Activated CD8-positive, alpha-beta memory T cell treated with anti-CD3 and anti-CD28 coated beads, Interleukin-2, amount 50 U/mL, for 48 hours (primary cell): ENCODE results near the gene TGFBR3L.

ENCODE experiments used
- DNase-seq: peaks from one replicate; pipeline ENCODE4 v3.0.0-alpha.2; 2020

The TGFBR3L gene

GRCh38 chr19:7914598-7915045 lies at the start of gene TGFBR3L:
Gene TGFBR3L (plus strand): TSS chr19:7914830.
- no peak for DNase-seq

GRCh38 chr19:7865262-7865911 lies 49.2 kb upstream of the TGFBR3L start:
- DNase-seq, result no peak

GRCh38 chr19:7866399-7867091 lies 48.1 kb upstream of the TGFBR3L start:
- no peak for DNase-seq

- no peak for DNase-seq
Measured at GRCh38 chr19:7867092-7867844, 47.4 kb upstream of the TGFBR3L start.

DNA sequence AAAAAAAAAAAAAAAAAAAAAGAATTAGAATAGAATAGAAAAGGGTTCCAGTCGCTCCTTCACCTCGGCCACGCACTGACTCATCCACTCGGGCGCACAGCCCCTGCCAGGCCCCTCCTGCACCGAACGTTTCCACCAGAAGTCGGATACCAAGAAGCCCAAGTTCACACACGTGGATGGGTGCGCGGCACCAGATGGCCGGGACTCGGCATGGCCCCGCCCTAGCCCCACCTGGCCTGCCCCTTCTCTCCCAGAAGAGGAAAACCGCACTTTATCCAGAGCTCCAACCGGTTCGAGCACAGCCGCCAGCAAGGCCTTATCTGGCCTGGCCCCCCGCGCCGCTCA lies 46.3 kb upstream of the TGFBR3L start:
- no peak for DNase-seq

- DNase-seq, result peak; percentile 88
Measured at GRCh38 chr19:7868671-7869452, 45.8 kb upstream of the TGFBR3L start.

DNA sequence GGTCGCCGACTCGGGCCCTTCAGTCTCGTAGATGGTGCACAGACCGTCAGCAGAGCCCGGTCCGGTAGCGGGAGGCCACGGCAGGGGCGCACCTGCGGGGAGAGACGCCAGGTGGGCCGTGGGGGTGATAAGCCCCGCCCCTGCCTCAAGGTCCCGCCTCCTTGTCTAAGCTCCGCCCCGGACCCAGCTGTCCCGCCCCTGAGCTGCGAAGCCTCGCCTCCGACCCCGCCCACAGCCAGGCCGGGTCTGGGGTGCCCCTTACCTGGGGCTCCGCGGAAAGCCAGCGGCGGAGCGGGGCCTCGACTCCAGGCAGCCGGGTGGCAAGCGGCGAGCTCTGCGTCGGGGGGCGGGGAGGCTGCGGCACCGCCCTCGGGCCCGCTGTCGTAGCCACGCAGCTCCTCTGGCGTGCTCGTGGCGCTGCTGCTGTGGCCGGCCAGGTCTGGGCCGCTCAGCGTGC lies 45.1 kb upstream of the TGFBR3L start:
- peak; percentile 93 for DNase-seq

DNA sequence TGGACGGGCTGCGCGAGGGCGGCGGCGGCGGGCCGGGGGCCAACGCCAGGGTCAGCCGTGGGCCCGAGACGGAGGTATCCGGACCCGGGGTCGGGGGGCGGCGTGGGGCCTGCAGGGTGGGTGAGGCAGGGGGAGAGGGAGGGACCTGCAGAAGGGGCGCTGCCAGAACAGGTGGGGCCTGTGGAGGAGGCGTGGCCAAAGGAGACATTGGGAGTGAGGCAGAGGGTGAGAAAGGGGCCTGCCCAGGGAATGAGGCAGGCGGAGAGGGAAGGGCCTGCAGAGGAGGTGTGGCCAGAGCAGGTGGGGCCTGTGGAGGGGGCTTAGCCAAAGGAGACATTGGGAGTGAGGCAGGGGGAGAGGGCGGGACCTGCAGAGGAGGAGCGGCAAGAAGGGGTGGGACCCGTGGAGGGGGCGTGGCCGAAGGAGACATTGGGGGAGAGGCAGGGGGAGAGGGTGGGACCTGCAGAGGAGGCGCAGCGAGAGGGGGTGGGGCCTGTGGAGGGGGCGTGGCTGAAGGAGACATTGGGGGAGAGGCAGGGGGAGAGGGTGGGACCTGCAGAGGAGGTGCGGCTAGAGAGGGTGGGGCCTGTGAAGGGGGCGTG lies 44.6 kb upstream of the TGFBR3L start:
- peak; percentile 74 for DNase-seq

GRCh38 chr19:7870571-7871436 lies 43.8 kb upstream of the TGFBR3L start:
- DNase-seq, result peak; percentile 82

DNA sequence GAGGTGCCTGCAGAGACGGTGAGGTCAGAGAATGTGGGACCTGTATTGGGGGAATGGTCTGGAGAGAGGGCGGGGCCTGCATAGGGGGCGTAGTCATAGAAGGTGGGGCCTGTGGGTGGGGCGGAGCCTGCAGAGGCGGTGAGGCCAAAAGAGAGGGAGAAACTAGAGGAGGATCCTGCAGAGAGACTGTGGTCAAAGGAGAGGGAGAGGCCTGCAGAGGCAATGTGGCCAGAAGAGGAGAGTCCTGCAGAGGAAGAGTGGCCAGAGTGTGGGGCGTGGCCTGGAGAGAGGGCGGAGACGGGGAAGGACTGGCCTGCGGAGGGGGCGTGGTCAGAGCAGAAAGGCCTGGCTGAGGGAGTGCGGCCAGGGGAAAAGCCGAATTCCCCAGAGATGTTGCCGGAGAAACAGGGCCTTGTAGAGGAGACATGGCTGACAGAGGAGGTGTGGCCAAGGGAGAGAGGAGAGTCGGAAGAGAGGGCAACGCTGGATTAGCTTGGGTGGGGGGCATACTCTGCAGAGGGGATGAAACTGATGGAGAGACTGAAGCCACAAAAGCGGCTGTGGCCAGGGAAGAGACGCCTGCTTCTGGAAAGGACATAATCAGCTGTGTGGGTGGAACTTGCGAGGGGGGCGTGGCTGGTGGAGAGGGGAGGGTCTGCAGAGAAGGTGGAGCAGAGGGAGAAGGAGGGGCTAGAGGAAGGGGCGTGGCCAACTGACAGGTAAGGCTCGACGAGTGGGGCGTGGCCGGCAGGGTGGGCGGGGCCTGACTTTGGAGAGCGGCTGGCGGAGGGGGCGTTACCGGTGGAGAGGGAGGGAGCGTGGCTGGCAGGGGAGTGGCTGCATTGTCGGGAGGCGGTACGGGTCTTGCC lies 43.0 kb upstream of the TGFBR3L start:
- DNase-seq, result peak; percentile 93

GRCh38 chr19:7872306-7873204 lies 42.1 kb upstream of the TGFBR3L start:
- DNase-seq, result no peak

- DNase-seq, result no peak
Measured at GRCh38 chr19:7873304-7874075, 41.1 kb upstream of the TGFBR3L start.

GRCh38 chr19:7874076-7874896 lies 40.3 kb upstream of the TGFBR3L start, which contains the start of gene PRR36:
Gene PRR36 (minus strand): TSS chr19:7874390. CDS start chr19:7873689, 701 bp downstream.
- DNase-seq, result no peak

- no peak for DNase-seq
Measured at GRCh38 chr19:7874897-7875273, 39.7 kb upstream of the TGFBR3L start.

DNA sequence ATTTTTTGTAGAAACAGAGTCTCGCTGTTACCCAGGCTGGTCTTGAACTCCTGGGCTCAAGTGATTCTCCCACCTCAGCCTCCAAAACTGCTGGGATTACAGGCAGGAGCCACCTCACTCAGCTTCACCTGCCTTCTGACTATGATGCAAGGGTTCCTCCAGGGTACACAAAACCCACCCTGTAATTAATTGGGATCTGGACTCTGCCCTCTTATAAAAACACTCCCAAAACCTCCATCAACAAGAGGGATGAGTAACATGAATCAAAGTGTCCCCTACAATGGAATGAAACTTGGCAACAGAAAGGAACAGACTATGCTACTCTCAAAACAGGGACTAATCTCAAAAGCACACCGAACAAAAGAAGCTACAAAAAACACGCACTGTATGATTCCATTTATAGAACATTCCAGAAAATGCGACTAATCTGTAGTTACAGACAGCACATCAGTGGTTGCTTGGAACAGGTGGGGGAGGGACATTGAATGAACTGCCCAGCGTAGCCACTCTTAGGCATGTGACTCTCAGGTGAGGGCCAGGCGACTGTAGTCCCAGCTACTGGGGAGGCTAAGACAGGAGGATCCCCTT lies 37.3 kb upstream of the TGFBR3L start:
- no peak for DNase-seq

DNA sequence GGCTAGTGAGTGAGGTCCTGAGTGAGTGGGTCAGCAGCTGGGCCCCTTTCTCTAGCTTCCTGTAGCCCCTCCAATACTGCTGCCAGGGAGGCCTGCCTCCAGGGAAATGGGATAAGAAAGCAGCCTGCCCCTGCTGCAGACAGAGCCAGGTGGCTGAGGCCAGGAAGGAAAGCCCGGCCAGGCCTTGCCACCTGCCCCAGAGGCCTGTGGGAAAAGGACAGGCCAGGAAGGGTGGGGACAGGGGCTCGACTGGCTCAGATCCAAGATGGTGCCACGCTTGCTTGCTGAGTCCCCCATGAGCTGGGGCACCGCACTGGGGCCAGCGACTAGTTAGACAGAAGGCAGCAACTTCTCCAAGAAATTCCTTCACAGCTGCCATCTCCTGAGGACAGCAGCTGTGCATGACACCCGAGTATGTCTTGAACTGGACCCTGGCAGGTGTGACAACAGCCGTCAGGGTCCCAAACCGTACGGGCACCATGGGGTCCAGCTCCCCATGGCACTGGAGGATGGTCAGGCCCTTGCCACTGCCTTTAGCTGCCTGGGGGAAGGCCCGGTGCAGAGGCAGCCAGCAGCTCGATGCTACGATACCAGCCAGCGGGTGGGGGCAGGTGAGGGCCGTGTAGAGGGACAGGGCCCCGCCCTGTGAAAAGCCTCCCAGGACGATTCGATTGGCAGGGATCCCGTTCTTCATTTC lies 35.4 kb upstream of the TGFBR3L start:
- DNase-seq, result no peak

GRCh38 chr19:7879836-7880235 lies 34.8 kb upstream of the TGFBR3L start:
- no peak for DNase-seq
